GM23338 (cell line): ENCODE measurements around the gene ZNF45. TPM values are rescaled to one million over a fixed set of nuclear protein-coding genes. Genes with fewer than 3 reads are reported as not detected.
A peak's percentile ranks its signal among the peaks of the same experiment; 100 is the strongest.

Experiments
- ATAC-seq: fragments of 200-7000 bp; cut with Tn5 transposase; 3 replicates; pipeline ENCODE4 v1.9.1; 2020
- DNase-seq: peaks from one replicate; pipeline ENCODE4 v3.0.0-alpha.2; 2015; ENCODE audit warnings: low spot score
- H2AFZ ChIP-seq: fragments of 200-600 bp; sonication (generic); 2 replicates; pipeline ENCODE4 v1.8.0; 2016; ENCODE audit warnings: antibody characterized with exemption, mild to moderate bottlenecking, moderate library complexity
- H3F3A ChIP-seq: fragments of 200-600 bp; sonication (generic); replicated peaks from 2 replicates; pipeline ENCODE4 v1.8.0; 2017; ENCODE audit warnings: antibody characterized with exemption, mixed run types, low read depth
- H3K27ac ChIP-seq: fragments of 200-600 bp; sonication (generic); 2 replicates; pipeline ENCODE4 v1.6.1; 2016; ENCODE audit warnings: low read depth
- H3K27me3 ChIP-seq: fragments of 200-600 bp; sonication (generic); 2 replicates; pipeline ENCODE4 v1.8.0; 2016; ENCODE audit warnings: mild to moderate bottlenecking, mixed run types, moderate library complexity; ENCODE audit not compliant: insufficient read depth
- H3K36me3 ChIP-seq: fragments of 200-600 bp; sonication (generic); 2 replicates; pipeline ENCODE4 v1.8.0; 2016; ENCODE audit warnings: mild to moderate bottlenecking; ENCODE audit not compliant: insufficient read depth
- H3K4me1 ChIP-seq: fragments of 200-600 bp; sonication (generic); 2 replicates; pipeline ENCODE4 v1.8.0; 2016; ENCODE audit warnings: mild to moderate bottlenecking, moderate library complexity; ENCODE audit not compliant: insufficient read depth
- H3K4me2 ChIP-seq: fragments of 200-600 bp; sonication (generic); 2 replicates; pipeline ENCODE4 v1.7.1; 2017; ENCODE audit warnings: mixed run types
- H3K4me3 ChIP-seq: fragments of 200-600 bp; sonication (generic); 2 replicates; pipeline ENCODE4 v1.6.1; 2016; ENCODE audit warnings: mixed run types
- H3K79me2 ChIP-seq: fragments of 200-600 bp; sonication (generic); replicated peaks from 2 replicates; pipeline ENCODE4 v1.8.0; 2017; ENCODE audit warnings: mild to moderate bottlenecking; ENCODE audit not compliant: insufficient read depth
- H3K9me2 ChIP-seq: fragments of 200-600 bp; sonication (generic); 2 replicates; pipeline ENCODE4 v1.8.0; 2017; ENCODE audit not compliant: insufficient read depth
- H4K20me1 ChIP-seq: fragments of 200-600 bp; sonication (generic); replicated peaks from 2 replicates; pipeline ENCODE4 v1.8.0; 2017; ENCODE audit warnings: mild to moderate bottlenecking; ENCODE audit not compliant: insufficient read depth
- H3K27ac Mint-ChIP-seq: 2 replicates; pipeline ENCODE4 v1.8.0; 2020; ENCODE audit warnings: inconsistent platforms, mild to moderate bottlenecking, moderate library complexity, mixed read lengths
- H3K27me3 Mint-ChIP-seq: 3 replicates; pipeline ENCODE4 v1.8.0; 2022; ENCODE audit warnings: low read depth, mild to moderate bottlenecking, moderate library complexity, mixed read lengths, inconsistent platforms; ENCODE audit not compliant: insufficient read depth, poor library complexity
- H3K36me3 Mint-ChIP-seq: 3 replicates; pipeline ENCODE4 v1.8.0; 2021; ENCODE audit warnings: low read depth, mild to moderate bottlenecking, inconsistent platforms, moderate library complexity, mixed read lengths
- H3K4me1 Mint-ChIP-seq: 3 replicates; pipeline ENCODE4 v1.8.0; 2020; ENCODE audit warnings: mild to moderate bottlenecking, inconsistent platforms, mixed read lengths
- H3K4me3 Mint-ChIP-seq: 3 replicates; pipeline ENCODE4 v1.8.0; 2021; ENCODE audit warnings: moderate library complexity, mild to moderate bottlenecking, inconsistent platforms, mixed read lengths
- H3K9me3 Mint-ChIP-seq: 3 replicates; pipeline ENCODE4 v1.8.0; 2020; ENCODE audit warnings: moderate library complexity, mild to moderate bottlenecking, inconsistent platforms, mixed read lengths
- CREB1 ChIP-seq: fragments of 250-450 bp; sonication (Bioruptor Pico); IDR thresholded peaks from 2 replicates; pipeline ENCODE4 v1.5.0; 2020; ENCODE audit warnings: low read depth, mild to moderate bottlenecking, moderate library complexity
- CTCF ChIP-seq, 2 experiments: fragments of 200-600 bp in 1 of 2; sonication (generic) in 1 of 2; conservative IDR thresholded peaks; 2 replicates each; pipeline versions ENCODE4 v1.5.1 to v1.6.1; 2016 to 2017; ENCODE audit warnings: antibody characterized with exemption in 2 of 2, low read depth in 2 of 2, mild to moderate bottlenecking in 2 of 2, moderate library complexity in 1 of 2
- ETS1 ChIP-seq: IDR thresholded peaks from 2 replicates; pipeline ENCODE4 v1.6.1; 2016; ENCODE audit warnings: antibody characterized with exemption
- EZH2 ChIP-seq: fragments of 200-600 bp; sonication (generic); IDR thresholded peaks from one replicate; pipeline ENCODE4 v1.8.0; 2017; ENCODE audit warnings: antibody characterized with exemption, mild to moderate bottlenecking, low read depth; ENCODE audit not compliant: unreplicated experiment
- EZH2phosphoT487 ChIP-seq: fragments of 200-600 bp; sonication (generic); IDR thresholded peaks from one replicate; pipeline ENCODE4 v1.8.1; 2018; ENCODE audit warnings: antibody characterized with exemption; ENCODE audit not compliant: unreplicated experiment
- NANOG ChIP-seq: IDR thresholded peaks from 2 replicates; pipeline ENCODE4 v1.6.1; 2016; ENCODE audit warnings: antibody characterized with exemption, borderline replicate concordance
- POLR2AphosphoS5 ChIP-seq: IDR thresholded peaks from 2 replicates; pipeline ENCODE4 v1.6.1; 2016; ENCODE audit warnings: antibody characterized with exemption, low read depth
- STAT1 ChIP-seq: IDR thresholded peaks from one replicate; pipeline ENCODE4 v1.6.1; 2016; ENCODE audit warnings: antibody characterized with exemption; ENCODE audit not compliant: unreplicated experiment
- ZNF331 ChIP-seq: fragments of 250-450 bp; sonication (Bioruptor Pico); IDR thresholded peaks from 2 replicates; pipeline ENCODE4 v1.5.0; 2020; ENCODE audit warnings: low read depth, mild to moderate bottlenecking, moderate library complexity
- ZNF462 ChIP-seq: fragments of 250-450 bp; sonication (Bioruptor Pico); IDR thresholded peaks from 2 replicates; pipeline ENCODE4 v1.5.0; 2020; ENCODE audit warnings: mild to moderate bottlenecking, moderate library complexity
- polyA plus RNA-seq: library from polyadenylated mRNA; unstranded; fragments of >200 nt; fragmentation: Nextera tagmentation; extraction: Ambion mirVana; gene quantifications from 2 replicates; pipeline ENCODE4 v1.2.1, GENCODE V29; 2016
- total RNA-seq: library from RNA; depleted of rRNA; stranded (reverse); fragments of >200 nt; shearing (Covaris generic); gene quantifications from 2 replicates; pipeline ENCODE4 v1.2.3, GENCODE V29; 2014

Gene ZNF45
- total and polyA plus RNA-seq, 2 experiments from 2014 or later: 3.3 to 9.6 TPM

- no peak within 1 kb of the TSS for H3K27ac ChIP-seq
- peak within 1 kb of the TSS; percentile 92 for H3K4me2 ChIP-seq
- H3K79me2 ChIP-seq: peaks cover 8% of the 10 kb centered on the region; the same call in 1 of the 2 replicates
- ATAC-seq (peak; percentile 99), DNase-seq (peak; percentile 99)
- Mint-ChIP-seq H3K9me3 (peaks cover 10% of the 10 kb centered on the region), H3K27me3 (peaks cover 3% of the 10 kb centered on the region), H3K4me3 (peak within 1 kb of the TSS; percentile 98), H3K27ac (peak within 1 kb of the TSS; percentile 97), H3K4me1 (no peaks in the 10 kb centered on the region), H3K36me3 (peaks cover 6% of the 10 kb centered on the region)
- H3K4me1 ChIP-seq: no peaks in the 10 kb centered on the region
- no peaks in the 10 kb centered on the region for H3F3A ChIP-seq
- TF ChIP-seq EZH2 (no peak), NANOG (no peak), STAT1 (no peak), CTCF (conservative IDR thresholded peaks at IDR 0.05; ENCODE audit: low read depth in 2 of 2) (no peak), ZNF462 (CRISPR knock-in tag) (no peak), CREB1 (CRISPR knock-in tag) (peak; percentile 67), EZH2phosphoT487 (no peak), ZNF331 (CRISPR knock-in tag) (no peak), ETS1 (peak; percentile 98), POLR2AphosphoS5 (peak; percentile 40; the same call in 1 of the 2 replicates)
- H3K9me2 ChIP-seq: peaks cover 3% of the 10 kb centered on the region; the same call in 1 of the 2 replicates
- H2AFZ ChIP-seq: peak within 1 kb of the TSS; percentile 68
- peak within 1 kb of the TSS; percentile 64 for H3K4me3 ChIP-seq
- H3K36me3 ChIP-seq: no peaks in the 10 kb centered on the region; the same call in 1 of the 2 replicates
- no peaks in the 10 kb centered on the region for H3K27me3 ChIP-seq
- no peaks in the 10 kb centered on the region for H4K20me1 ChIP-seq
Observed at GRCh38 chr19:43983912-43984686, 49.0 kb upstream of the ZNF45 start, which contains the start of gene ZNF155. TSS of gene ZNF155 (plus strand) at chr19:43984188. CDS start at chr19:43988544, 4,356 bp downstream.
